COLO668 (cell line): ENCODE results near the gene SNX7.

Experiments
- DNase-seq: peaks from one replicate; lab custom pipeline; 2025; ENCODE audit not compliant: unreplicated experiment; lab: John Stamatoyannopoulos, UW

The SNX7 gene, protein sequence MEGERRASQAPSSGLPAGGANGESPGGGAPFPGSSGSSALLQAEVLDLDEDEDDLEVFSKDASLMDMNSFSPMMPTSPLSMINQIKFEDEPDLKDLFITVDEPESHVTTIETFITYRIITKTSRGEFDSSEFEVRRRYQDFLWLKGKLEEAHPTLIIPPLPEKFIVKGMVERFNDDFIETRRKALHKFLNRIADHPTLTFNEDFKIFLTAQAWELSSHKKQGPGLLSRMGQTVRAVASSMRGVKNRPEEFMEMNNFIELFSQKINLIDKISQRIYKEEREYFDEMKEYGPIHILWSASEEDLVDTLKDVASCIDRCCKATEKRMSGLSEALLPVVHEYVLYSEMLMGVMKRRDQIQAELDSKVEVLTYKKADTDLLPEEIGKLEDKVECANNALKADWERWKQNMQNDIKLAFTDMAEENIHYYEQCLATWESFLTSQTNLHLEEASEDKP

GRCh38 chr1:98661544-98662355 lies at the start of gene SNX7:
TSS of gene SNX7 (plus strand) at chr1:98661721. CDS start at chr1:98661732, 11 bp downstream.
- DNase-seq: peak; percentile 90

DNA sequence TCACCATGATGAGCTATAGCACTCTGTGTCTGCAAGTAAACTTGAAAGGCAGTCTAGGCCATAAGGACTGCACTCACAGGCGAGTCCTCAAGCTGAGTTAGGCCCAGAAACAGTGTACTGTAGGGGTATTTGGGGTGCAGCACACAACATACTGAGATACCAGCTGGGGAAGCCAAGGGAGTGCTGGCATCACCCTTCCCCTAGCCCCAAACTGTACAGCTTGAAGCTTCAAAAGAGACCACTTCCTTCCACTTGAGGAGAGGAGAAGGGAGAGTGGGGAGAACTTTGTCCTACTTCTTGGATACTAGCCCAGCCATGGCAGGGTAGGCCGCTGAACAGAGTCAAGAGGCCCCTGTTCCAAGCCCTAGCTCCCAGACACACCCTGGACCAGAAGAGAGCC lies 24.2 kb upstream of the SNX7 start:
- DNase-seq: no peak

DNA sequence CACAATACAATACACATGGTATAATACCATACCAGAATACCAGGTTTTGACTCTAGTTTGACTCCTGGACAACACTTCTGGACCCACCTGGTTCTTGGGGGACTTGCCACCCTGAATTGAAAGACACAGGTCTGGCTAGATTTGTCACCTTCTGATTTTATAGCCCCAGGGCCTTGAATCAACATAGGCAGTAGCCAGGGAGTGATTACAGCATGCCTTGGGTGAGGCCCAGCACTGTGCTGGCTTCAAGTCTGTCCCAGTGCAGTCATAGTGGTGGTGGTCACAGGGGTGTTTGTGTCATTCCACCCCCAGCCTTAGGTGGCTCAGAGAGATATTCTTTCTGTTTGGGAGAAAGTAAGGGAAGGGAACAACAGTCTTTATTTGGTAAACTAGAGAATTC lies 23.3 kb upstream of the SNX7 start:
- no peak for DNase-seq

- DNase-seq: no peak
These were observed 17.0 kb upstream of the SNX7 start for GRCh38 chr1:98644510-98644909.

DNA sequence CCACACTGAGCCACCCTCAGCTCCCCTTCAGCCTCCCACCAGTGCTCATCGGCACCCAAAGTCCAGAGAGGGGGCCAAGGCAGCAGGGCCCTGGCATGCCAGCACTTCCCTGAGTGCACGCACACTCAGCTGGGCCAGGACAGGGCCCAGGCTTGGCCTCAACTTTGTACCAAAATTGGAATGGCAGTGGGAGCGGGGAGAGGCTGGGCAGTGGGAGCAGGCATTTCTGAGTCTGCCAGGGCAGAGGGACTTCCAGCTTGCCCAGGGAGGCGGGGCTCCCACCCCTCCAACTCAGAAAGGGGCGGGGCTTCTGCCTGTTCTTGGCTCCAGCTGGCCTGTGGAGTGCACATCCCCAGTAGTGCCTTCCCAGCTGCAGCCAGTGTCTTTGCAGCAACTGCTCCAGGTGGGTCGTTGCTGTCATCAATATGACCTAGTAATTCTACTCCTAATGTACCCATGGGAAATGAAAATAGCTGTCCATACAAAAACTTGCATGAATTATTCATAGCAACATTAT lies 10.3 kb upstream of the SNX7 start:
- no peak for DNase-seq

- no peak for DNase-seq
These were observed 8.4 kb upstream of the SNX7 start for GRCh38 chr1:98653123-98653522.

- peak; percentile 19 for DNase-seq
These were observed 1.6 kb upstream of the SNX7 start for GRCh38 chr1:98659879-98660278.

GRCh38 chr1:98660940-98661543 lies 479 bp upstream of the SNX7 start:
- DNase-seq: no peak

- DNase-seq: no peak
These were observed 792 bp downstream of the SNX7 start for GRCh38 chr1:98662356-98662670.

DNA sequence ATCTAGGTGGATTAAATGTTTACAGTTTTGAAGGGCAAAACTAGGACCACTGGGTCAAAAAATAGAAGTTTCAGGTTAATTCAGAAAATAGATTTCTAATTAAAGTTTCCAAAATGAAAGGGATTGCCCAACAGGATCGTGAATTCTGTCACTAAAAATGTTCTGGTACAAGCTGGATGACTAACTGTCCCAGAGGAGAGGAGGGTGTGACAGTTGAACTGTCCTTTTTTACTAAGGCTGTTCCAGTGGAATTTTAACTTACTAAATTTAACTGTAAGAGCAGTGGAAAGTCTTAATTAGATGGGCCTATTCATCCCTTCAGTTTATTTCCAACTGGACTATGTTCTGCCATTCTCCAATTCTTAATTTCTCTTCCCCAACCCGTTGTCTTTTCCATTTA lies 7.2 kb downstream of the SNX7 start:
- DNase-seq: no peak

DNA sequence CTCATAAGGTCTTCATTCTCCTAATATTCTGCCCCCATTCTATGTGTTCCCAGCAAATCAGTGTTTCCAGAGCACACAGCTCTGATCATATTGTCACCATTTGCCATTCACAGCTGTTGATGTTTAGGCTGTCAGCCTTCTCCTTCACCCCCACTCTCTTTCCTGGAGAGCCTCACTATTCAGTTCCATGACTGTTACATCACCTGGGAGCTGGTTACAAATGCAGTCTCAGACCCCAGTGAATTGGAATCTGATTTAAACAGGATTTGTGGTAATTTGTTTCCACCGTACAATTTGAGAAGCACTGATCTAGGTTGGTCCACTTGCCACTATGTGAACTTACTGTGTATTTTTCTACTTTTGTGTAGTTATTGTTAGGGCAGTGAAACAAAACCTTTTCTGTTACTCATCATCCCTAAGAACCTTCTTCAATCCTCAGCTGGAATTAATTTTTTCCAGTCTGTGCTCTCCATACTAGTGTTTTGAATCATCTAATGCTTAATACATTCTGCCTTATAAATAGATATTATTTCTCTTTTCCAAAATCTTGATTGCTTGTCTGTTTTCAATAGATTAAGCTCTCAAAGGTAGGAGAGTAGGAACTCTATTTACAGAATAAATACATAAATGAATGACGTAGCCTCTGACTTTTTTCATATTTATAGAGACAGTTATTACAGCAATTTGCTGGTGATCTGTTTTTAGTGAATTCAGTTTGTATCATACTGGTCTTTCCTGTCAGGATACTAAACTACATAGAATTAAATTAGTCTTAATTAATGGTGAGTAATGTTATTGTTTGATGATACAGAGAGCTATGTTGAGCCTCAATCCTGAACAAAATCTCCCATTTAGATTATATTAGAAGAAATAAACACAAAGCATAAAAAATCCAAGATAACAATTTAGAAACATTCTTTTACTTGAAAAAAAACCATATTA lies 8.1 kb downstream of the SNX7 start:
- DNase-seq: no peak

DNA sequence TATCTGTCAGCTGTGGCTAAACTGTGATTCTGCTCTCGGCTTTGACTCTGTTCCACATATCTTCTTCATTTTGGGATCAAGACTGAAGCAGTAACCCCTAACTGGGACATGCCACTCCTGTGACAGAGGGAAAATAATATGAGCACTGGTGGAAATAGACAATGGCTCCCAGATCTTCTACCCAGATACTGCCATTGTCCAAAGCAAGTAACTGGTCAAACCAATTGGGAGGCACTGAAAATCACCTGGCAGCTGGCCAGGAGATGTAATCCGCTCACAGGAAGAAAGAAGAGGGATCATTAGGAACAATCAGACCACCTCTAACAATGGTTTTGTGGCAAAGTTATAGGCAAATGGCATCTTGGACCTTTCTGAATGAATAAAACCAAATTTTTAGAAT lies 10.7 kb downstream of the SNX7 start:
- no peak for DNase-seq

- DNase-seq: no peak
These were observed 12.7 kb downstream of the SNX7 start for GRCh38 chr1:98674075-98674781.

- DNase-seq: no peak
These were observed 13.8 kb downstream of the SNX7 start for GRCh38 chr1:98675282-98675681.

GRCh38 chr1:98677288-98677687 lies 15.8 kb downstream of the SNX7 start:
- DNase-seq: peak; percentile 36

GRCh38 chr1:98681812-98682211 lies 20.3 kb downstream of the SNX7 start:
- no peak for DNase-seq

DNA sequence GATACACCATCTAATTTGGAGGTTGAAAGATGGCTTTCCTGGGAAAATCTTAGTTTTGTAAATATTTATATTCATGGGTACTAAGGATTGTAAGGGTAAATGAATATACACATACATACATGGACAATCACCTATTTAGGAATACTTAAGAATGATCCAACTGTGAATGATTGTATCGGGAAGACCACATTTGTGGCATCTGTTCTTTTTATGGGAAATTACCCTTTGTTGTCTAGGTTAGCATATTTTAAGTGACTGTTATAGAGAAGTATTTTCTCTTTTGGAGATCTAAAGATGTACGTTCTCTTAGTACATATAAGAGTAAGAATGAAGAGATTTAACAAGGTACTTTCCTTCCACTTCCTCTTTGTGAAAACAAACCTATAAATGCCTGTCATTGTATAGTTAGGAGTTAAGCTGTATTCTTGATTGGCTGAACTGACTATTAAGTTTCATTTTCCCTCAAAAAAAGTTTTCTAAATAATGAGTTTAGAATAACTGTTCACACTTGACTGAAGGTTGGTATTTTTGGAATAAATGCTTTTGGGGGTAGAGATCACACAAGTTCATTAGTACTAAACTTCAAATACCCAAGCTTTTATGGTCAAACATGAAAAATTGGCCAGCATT lies 26.7 kb downstream of the SNX7 start:
- no peak for DNase-seq

DNA sequence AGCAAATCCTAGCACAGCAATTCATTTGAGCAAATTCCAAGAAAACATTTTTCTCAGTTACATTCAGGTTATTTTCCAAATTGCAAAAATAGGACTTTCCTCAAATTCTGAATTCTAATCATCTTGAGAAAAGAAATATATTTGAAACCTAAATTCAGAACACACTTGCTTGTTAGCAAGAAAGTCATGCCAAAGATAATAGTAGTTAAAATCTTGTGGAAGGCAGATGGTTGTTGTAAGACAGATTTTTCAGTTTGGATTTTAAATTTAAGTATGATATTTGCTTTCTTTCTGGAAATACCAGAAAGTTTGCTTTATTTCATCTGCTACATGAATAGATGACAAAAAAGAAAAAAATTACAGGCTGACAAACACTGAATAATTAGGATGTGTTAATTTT lies 29.1 kb downstream of the SNX7 start:
- DNase-seq: no peak

GRCh38 chr1:98692482-98692881 lies 31.0 kb downstream of the SNX7 start:
- DNase-seq: no peak

- no peak for DNase-seq
These were observed 31.9 kb downstream of the SNX7 start for GRCh38 chr1:98693385-98693784.
